Gastrocnemius medialis (tissue), 4 donors: ENCODE measurements around the gene PROSER2.

ENCODE experiments used
- POLR2A ChIP-seq, 2 donors: fragments of 450-650 bp; IDR thresholded peaks; one replicate each; pipeline ENCODE4 v1.6.1; 2017; ENCODE audit warnings: antibody characterized with exemption in 2 of 2, mild to moderate bottlenecking in 2 of 2, moderate library complexity in 2 of 2
- TF ChIP-seq, protein P1 (sequence below), 5 experiments: fragments of 450-650 bp in 3 of 5; fragments of 200-600 bp in 2 of 5; sonication (generic) in 2 of 5; IDR thresholded peaks in 4 of 5; conservative IDR thresholded peaks in 1 of 5; 1 replicate in 4 of 5; 2 replicates in 1 of 5; pipeline ENCODE4 v1.5.1; 2016 to 2019; ENCODE audit warnings: antibody characterized with exemption in 5 of 5, mild to moderate bottlenecking in 3 of 5, moderate library complexity in 3 of 5

DNA sequence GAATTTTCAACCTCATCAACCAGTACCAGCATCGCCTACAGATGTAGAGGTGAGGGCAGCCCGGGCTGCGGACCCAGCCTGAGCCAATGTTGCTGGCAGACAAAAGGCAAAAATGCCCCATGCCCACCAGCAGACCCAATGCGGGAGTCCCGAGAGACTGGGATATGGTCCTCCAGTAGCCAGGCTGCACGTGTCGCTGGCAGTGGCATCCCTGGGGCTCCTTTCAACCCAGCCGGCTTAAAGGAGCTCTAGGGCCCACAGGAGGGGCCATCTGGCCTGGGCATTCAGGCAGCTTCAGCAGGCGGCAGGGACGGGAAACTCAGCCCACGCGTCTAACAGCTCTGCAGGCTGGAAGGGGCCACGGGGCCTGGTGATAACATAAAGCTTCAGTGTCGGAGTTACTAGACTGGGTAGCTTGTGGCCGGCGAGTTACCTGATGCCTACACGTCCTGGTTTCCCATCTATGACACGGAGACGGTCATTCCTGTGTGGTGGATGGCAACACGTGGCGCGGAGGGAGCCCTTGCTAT, 70.7 kb downstream of the PROSER2 start:
- TF ChIP-seq, protein P1, sequence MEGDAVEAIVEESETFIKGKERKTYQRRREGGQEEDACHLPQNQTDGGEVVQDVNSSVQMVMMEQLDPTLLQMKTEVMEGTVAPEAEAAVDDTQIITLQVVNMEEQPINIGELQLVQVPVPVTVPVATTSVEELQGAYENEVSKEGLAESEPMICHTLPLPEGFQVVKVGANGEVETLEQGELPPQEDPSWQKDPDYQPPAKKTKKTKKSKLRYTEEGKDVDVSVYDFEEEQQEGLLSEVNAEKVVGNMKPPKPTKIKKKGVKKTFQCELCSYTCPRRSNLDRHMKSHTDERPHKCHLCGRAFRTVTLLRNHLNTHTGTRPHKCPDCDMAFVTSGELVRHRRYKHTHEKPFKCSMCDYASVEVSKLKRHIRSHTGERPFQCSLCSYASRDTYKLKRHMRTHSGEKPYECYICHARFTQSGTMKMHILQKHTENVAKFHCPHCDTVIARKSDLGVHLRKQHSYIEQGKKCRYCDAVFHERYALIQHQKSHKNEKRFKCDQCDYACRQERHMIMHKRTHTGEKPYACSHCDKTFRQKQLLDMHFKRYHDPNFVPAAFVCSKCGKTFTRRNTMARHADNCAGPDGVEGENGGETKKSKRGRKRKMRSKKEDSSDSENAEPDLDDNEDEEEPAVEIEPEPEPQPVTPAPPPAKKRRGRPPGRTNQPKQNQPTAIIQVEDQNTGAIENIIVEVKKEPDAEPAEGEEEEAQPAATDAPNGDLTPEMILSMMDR (IDR thresholded peaks at IDR 0.05 in 4 of 5, conservative IDR thresholded peaks at IDR 0.05 in 1 of 5) = no peak
- TF ChIP-seq POLR2A (IDR thresholded peaks at IDR 0.05) = no peak
